ENCODE results near the gene TIAM2.

DNA sequence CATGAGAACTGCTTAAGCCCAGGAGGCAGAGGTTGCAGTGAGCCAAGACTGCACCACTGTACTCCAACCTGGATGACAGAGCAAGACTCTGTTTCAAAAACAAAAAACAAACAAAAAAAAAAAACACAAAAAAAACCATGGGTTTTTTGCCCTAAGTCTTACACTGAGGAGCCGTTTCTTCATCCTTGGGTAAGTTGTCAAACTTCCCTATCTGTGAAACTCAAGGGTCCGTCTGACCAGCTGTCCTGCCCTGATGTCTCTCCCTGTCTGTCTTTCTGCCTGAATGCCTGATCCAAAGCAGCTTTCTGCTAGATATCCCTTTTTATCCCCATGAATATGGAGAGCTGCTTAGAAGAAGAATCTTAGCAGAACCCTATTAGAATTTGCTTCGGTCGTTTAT, 227.4 kb downstream of the TIAM2 start:
- TF ChIP-seq CTCF (conservative IDR thresholded peaks at IDR 0.05; ENCODE audit: low read depth in 2 of 2): no peak
- no peak for TF ChIP-seq EZH2phosphoT487 (IDR thresholded peaks at IDR 0.05; ENCODE audit: unreplicated experiment)
- no peak for TF ChIP-seq ZNF331 (CRISPR knock-in tag; IDR thresholded peaks at IDR 0.05; ENCODE audit: low read depth)
- TF ChIP-seq POLR2AphosphoS5 (IDR thresholded peaks at IDR 0.05; ENCODE audit: low read depth): no peak
- no peak for TF ChIP-seq EZH2 (IDR thresholded peaks at IDR 0.05; ENCODE audit: low read depth, unreplicated experiment)
- no peak for TF ChIP-seq JUNB (IDR thresholded peaks at IDR 0.05; ENCODE audit: unreplicated experiment)
- no peak for TF ChIP-seq STAT1 (IDR thresholded peaks at IDR 0.05; ENCODE audit: unreplicated experiment)
- TF ChIP-seq REST (IDR thresholded peaks at IDR 0.05; ENCODE audit: unreplicated experiment): no peak
- TF ChIP-seq ZNF462 (CRISPR knock-in tag; IDR thresholded peaks at IDR 0.05): no peak
- TF ChIP-seq CREB1 (CRISPR knock-in tag; IDR thresholded peaks at IDR 0.05; ENCODE audit: low read depth): no peak
- no peak for TF ChIP-seq NANOG (IDR thresholded peaks at IDR 0.05; ENCODE audit: borderline replicate concordance)
